DMS 273 treated with DMSO at 0.1 percent for 48 hours (cell line): ENCODE measurements around the gene CHP1.
"Not testable (repeated sequence)": the region's sequence is repeated elsewhere in the genome, so short reads cannot be mapped to it uniquely, and the experiment has no call there.

Experiments used
- DNase-seq: peaks from one replicate; lab custom pipeline; 2025; lab: John Stamatoyannopoulos, UW

The CHP1 gene

GRCh38 chr15:41292521-41292920 lies 61.5 kb downstream of the CHP1 start:
- no peak for DNase-seq

GRCh38 chr15:41301139-41301538 lies 70.1 kb downstream of the CHP1 start:
- DNase-seq: not testable (repeated sequence)

- DNase-seq: no peak
Observed at GRCh38 chr15:41301587-41301986, 70.5 kb downstream of the CHP1 start.

GRCh38 chr15:41304149-41304770 lies 73.2 kb downstream of the CHP1 start:
- no peak for DNase-seq

- DNase-seq: no peak
Observed at GRCh38 chr15:41307679-41308078, 76.6 kb downstream of the CHP1 start.

- no peak for DNase-seq
Observed at GRCh38 chr15:41309226-41309905, 78.3 kb downstream of the CHP1 start.

GRCh38 chr15:41320805-41321330 lies 89.8 kb downstream of the CHP1 start:
- not testable (repeated sequence) for DNase-seq

- DNase-seq: no peak
Observed at GRCh38 chr15:41323611-41324010, 92.5 kb downstream of the CHP1 start.

- no peak for DNase-seq
Observed at GRCh38 chr15:41331281-41331680, 100.2 kb downstream of the CHP1 start.
